Endothelial cell (in vitro differentiated cells): ENCODE measurements around the gene ABCA9. TPM values are rescaled to one million over a fixed set of nuclear protein-coding genes. Genes with fewer than 3 reads are reported as not detected.
"Not testable (repeated sequence)": the region's sequence is repeated elsewhere in the genome, so short reads cannot be mapped to it uniquely, and the experiment has no call there.

Source experiments
- DNase-seq: peaks from one replicate; pipeline ENCODE4 v3.0.0; 2021; ENCODE audit warnings: low spot score
- H3K27ac Mint-ChIP-seq: one replicate; pipeline ENCODE4 v1.8.0; 2021; ENCODE audit warnings: mixed read lengths, inconsistent platforms; ENCODE audit not compliant: unreplicated experiment
- H3K27me3 Mint-ChIP-seq: one replicate; pipeline ENCODE4 v1.8.0; 2021; ENCODE audit warnings: mild to moderate bottlenecking, moderate library complexity, mixed read lengths, inconsistent platforms; ENCODE audit not compliant: unreplicated experiment
- H3K36me3 Mint-ChIP-seq: one replicate; pipeline ENCODE4 v1.8.0; 2021; ENCODE audit warnings: mild to moderate bottlenecking, low read depth, mixed read lengths, inconsistent platforms; ENCODE audit not compliant: unreplicated experiment
- H3K4me1 Mint-ChIP-seq: one replicate; pipeline ENCODE4 v1.8.0; 2021; ENCODE audit warnings: mild to moderate bottlenecking, mixed read lengths, inconsistent platforms; ENCODE audit not compliant: unreplicated experiment
- H3K4me3 Mint-ChIP-seq: one replicate; pipeline ENCODE4 v1.8.0; 2021; ENCODE audit warnings: mild to moderate bottlenecking, mixed read lengths, inconsistent platforms; ENCODE audit not compliant: unreplicated experiment
- H3K9me3 Mint-ChIP-seq: one replicate; pipeline ENCODE4 v1.8.0; 2021; ENCODE audit warnings: mixed read lengths, inconsistent platforms; ENCODE audit not compliant: unreplicated experiment
- CTCF ChIP-seq: fragments of 200-600 bp; sonication (generic); IDR thresholded peaks from one replicate; pipeline ENCODE4 v1.5.0; 2021; ENCODE audit warnings: antibody characterized with exemption; ENCODE audit not compliant: unreplicated experiment
- total RNA-seq: library from RNA; stranded (reverse); fragmentation: NEBNext Ultra II Directional; extraction: Animal tissue kit (Norgen Biotek cat#: 25700); gene quantifications from one replicate; pipeline ENCODE4 v1.2.1, GENCODE V29; 2021; ENCODE audit not compliant: unreplicated experiment

ABCA9 gene
- total RNA-seq, 1 donor from 2014 or later: 0.23 TPM

GRCh38 chr17:68969101-68969500 is 91.6 kb downstream of the ABCA9 start:
- no peaks in the 10 kb centered on the region for H3K27me3 Mint-ChIP-seq
- H3K36me3 Mint-ChIP-seq: no peaks in the 10 kb centered on the region
- H3K4me1 Mint-ChIP-seq: peaks cover 17% of the 10 kb centered on the region
- no peak overlapping the region for H3K27ac Mint-ChIP-seq
- no peak for TF ChIP-seq CTCF
- H3K4me3 Mint-ChIP-seq: no peak overlapping the region
- H3K9me3 Mint-ChIP-seq: no peaks in the 10 kb centered on the region
- no peak for DNase-seq

- H3K27me3 Mint-ChIP-seq: no peaks in the 10 kb centered on the region
- H3K4me1 Mint-ChIP-seq: peaks cover 10% of the 10 kb centered on the region
- H3K9me3 Mint-ChIP-seq: no peaks in the 10 kb centered on the region
- H3K36me3 Mint-ChIP-seq: peaks cover 4% of the 10 kb centered on the region
- no peak for TF ChIP-seq CTCF
- no peak overlapping the region for H3K27ac Mint-ChIP-seq
- H3K4me3 Mint-ChIP-seq: no peak overlapping the region
- DNase-seq: no peak
Measured at GRCh38 chr17:68963958-68964357, 96.8 kb downstream of the ABCA9 start.

- Mint-ChIP-seq H3K9me3 (no peaks in the 10 kb centered on the region), H3K27me3 (no peaks in the 10 kb centered on the region), H3K4me1 (peaks cover 7% of the 10 kb centered on the region), H3K27ac (no peak overlapping the region), H3K36me3 (peaks cover 4% of the 10 kb centered on the region), H3K4me3 (no peak overlapping the region)
- no peak for DNase-seq
- TF ChIP-seq CTCF: no peak
Measured at GRCh38 chr17:68961214-68961882, 99.4 kb downstream of the ABCA9 start.

- not testable (repeated sequence) for H3K27me3 Mint-ChIP-seq, DNase-seq, H3K4me1 Mint-ChIP-seq, H3K27ac Mint-ChIP-seq, H3K9me3 Mint-ChIP-seq, H3K4me3 Mint-ChIP-seq, H3K36me3 Mint-ChIP-seq
Measured at GRCh38 chr17:68959117-68959516, 101.6 kb downstream of the ABCA9 start.

- Mint-ChIP-seq H3K27ac (no peak overlapping the region), H3K36me3 (peaks cover 8% of the 10 kb centered on the region), H3K9me3 (no peaks in the 10 kb centered on the region), H3K4me1 (peaks cover 7% of the 10 kb centered on the region), H3K27me3 (no peaks in the 10 kb centered on the region), H3K4me3 (no peak overlapping the region)
- no peak for TF ChIP-seq CTCF
- DNase-seq: no peak
Measured at GRCh38 chr17:68957944-68958343, 102.8 kb downstream of the ABCA9 start.
